Kidney (tissue), 14 donors: ENCODE data around the gene PLAAT2. TPM values are rescaled to one million over a fixed set of nuclear protein-coding genes. Genes with fewer than 3 reads are reported as not detected.
A peak's percentile ranks its signal among the peaks of the same experiment; 100 is the strongest.

Experiments
- DNase-seq, 5 donors: peaks; one replicate each; pipeline ENCODE4 v3.0.0-alpha.2; 2013 to 2020
- FAIRE-seq: peaks from 2 replicates; lab custom pipeline; 2012; peaks lifted over from hg19 to GRCh38; lab: Jason Lieb, UNC
- H3K27ac ChIP-seq, 2 donors: one replicate each; pipeline ENCODE4 v1.7.0; 2013; ENCODE audit warnings: low read depth in 2 of 2, low read length in 2 of 2, inconsistent platforms in 1 of 2
- H3K27me3 ChIP-seq: one replicate; pipeline ENCODE4 v1.7.1; 2013; ENCODE audit warnings: low read length, inconsistent platforms; ENCODE audit not compliant: control insufficient read depth, insufficient read depth
- H3K36me3 ChIP-seq, 3 donors: one replicate each; pipeline versions ENCODE4 v1.7.0 to v1.7.1; 2013; ENCODE audit warnings: low read length in 3 of 3, control low read depth in 1 of 3, inconsistent platforms in 1 of 3; ENCODE audit not compliant: insufficient read depth in 3 of 3, control insufficient read depth in 2 of 3
- H3K4me1 ChIP-seq, 3 donors: one replicate each; pipeline versions ENCODE4 v1.7.0 to v1.7.1; 2013; ENCODE audit warnings: low read length in 3 of 3, inconsistent platforms in 1 of 3, low read depth in 1 of 3; ENCODE audit not compliant: control insufficient read depth in 2 of 3, insufficient read depth in 2 of 3
- H3K4me3 ChIP-seq, 3 donors: one replicate each; pipeline versions ENCODE4 v1.7.0 to v1.8.1; 2013; ENCODE audit warnings: low read length in 3 of 3, control low read depth in 1 of 3, inconsistent platforms in 1 of 3
- H3K9ac ChIP-seq, 3 donors: one replicate each; pipeline versions ENCODE4 v1.7.0 to v1.7.1; 2013; ENCODE audit warnings: low read length in 3 of 3, control low read depth in 1 of 3, inconsistent platforms in 1 of 3
- H3K9me3 ChIP-seq, 3 donors: one replicate each; pipeline versions ENCODE4 v1.7.0 to v1.7.1; 2013; ENCODE audit warnings: low read length in 3 of 3, control low read depth in 1 of 3, inconsistent platforms in 1 of 3; ENCODE audit not compliant: control insufficient read depth in 2 of 3, insufficient read depth in 1 of 3
- CTCF ChIP-seq: IDR thresholded peaks from 3 replicates; pipeline ENCODE4 v1.5.1; 2012; ENCODE audit warnings: mild to moderate bottlenecking, moderate library complexity, borderline replicate concordance; ENCODE audit not compliant: insufficient read depth; ENCODE audit errors: extremely low read depth
- intact Hi-C: fragments of 100-400 bp; cut with DNase I; formaldehyde crosslinking; loops from one replicate; pipeline ENCODE4 v1.11.1; 2022
- polyA plus RNA-seq: library from polyadenylated mRNA; stranded (reverse); fragments of 350-450 nt; fragmentation: Illumina TruSeq; extraction: RNeasy Lipid Tissue Mini Kit (QIAGEN cat#74804); gene quantifications from one replicate; pipeline ENCODE4 v1.2.3, GENCODE V29; 2014; ENCODE audit warnings: low read depth, low replicate concordance; ENCODE audit not compliant: insufficient read depth
- total RNA-seq: library from RNA; stranded (reverse); fragmentation: NEBNext Ultra II Directional; extraction: Animal tissue kit (Norgen Biotek cat#: 25700); gene quantifications from one replicate; pipeline ENCODE4 v1.2.1, GENCODE V29; 2021
- donor health status: control.
- donor health status: control.
- donor health status: control.
- donor health status: control.
- donor health status: control.
- donor health status: DM: yes; HTN: yes; CAD: no.
- donor health status: Normal renal cell carcinoma (clear cell type).

The PLAAT2 gene
- total and polyA plus RNA-seq, 2 donors from 2014 or later, result 1.3 to 49.5 TPM

GRCh38 chr11:63516109-63516508 lies 47.1 kb downstream of the PLAAT2 start:
- no peak overlapping the region for H3K9ac ChIP-seq
- no peaks in the 10 kb centered on the region for H3K36me3 ChIP-seq
- no peak for TF ChIP-seq CTCF
- intact Hi-C loops, result no loop called here
- H3K4me3 ChIP-seq, result no peak overlapping the region
- no peak for FAIRE-seq
- DNase-seq, result no peak
- no peak overlapping the region for H3K27ac ChIP-seq
- H3K27me3 ChIP-seq, result no peaks in the 10 kb centered on the region
- H3K4me1 ChIP-seq, result no peaks in the 10 kb centered on the region
- H3K9me3 ChIP-seq, result no peaks in the 10 kb centered on the region

- no peak overlapping the region for H3K27ac ChIP-seq
- no peaks in the 10 kb centered on the region for H3K27me3 ChIP-seq
- intact Hi-C loops, result no loop called here
- DNase-seq, result no peak
- H3K4me3 ChIP-seq, result no peak overlapping the region
- no peak for FAIRE-seq
- no peak for TF ChIP-seq CTCF
- no peaks in the 10 kb centered on the region for H3K9me3 ChIP-seq
- no peak overlapping the region for H3K9ac ChIP-seq
- peaks cover 0 to 5% (median 2%) of the 10 kb centered on the region in 3 donors for H3K4me1 ChIP-seq
- no peaks in the 10 kb centered on the region for H3K36me3 ChIP-seq
Measured at GRCh38 chr11:63512816-63513215, 50.4 kb downstream of the PLAAT2 start.

DNA sequence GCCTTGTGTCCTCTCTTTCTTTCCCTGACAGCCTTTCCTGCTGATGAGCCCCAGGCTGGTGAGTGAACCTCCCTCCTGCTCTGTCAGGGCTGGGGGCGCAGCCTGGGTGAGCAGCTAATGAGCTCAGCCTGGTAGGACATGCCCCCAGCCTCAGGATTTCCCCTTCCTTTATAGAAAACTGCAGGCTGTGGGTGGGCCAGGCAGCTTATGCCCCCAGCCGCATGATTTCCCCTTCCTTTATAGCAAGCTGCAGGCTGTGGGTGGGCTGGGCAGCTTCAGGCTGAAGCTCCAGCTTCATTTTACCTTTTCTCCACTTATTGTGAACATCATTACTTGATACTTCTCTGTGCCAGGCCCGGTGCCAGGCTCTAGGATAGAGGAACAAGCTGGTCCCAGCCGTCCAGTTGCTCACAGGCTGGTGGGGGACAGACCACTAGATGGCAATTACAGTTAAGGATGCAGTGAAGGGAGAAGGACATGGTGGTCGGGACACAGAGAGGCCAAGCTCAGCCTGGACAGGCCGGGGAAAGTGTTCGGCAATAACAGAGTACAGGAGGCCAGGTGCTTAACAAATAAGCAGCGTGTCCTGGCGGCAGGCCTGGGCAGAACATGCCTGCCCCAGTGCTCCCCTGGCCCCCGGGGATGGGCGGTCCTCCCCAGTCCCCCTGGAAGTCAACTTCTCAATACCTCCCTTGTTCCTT lies 52.0 kb downstream of the PLAAT2 start:
- FAIRE-seq (no peak), DNase-seq (no peak)
- Histone ChIP-seq H3K4me1 (peaks cover 0 to 5% (median 3%) of the 10 kb centered on the region in 3 donors), H3K27me3 (no peaks in the 10 kb centered on the region), H3K4me3 (no peak overlapping the region), H3K27ac (peak overlapping the region in 1 of 2 donors; percentile 43), H3K9me3 (no peaks in the 10 kb centered on the region), H3K36me3 (no peaks in the 10 kb centered on the region), H3K9ac (no peak overlapping the region)
- no peak for TF ChIP-seq CTCF
- intact Hi-C loops, result no loop called here
